ENCODE data around the gene FCRL1.

DNA sequence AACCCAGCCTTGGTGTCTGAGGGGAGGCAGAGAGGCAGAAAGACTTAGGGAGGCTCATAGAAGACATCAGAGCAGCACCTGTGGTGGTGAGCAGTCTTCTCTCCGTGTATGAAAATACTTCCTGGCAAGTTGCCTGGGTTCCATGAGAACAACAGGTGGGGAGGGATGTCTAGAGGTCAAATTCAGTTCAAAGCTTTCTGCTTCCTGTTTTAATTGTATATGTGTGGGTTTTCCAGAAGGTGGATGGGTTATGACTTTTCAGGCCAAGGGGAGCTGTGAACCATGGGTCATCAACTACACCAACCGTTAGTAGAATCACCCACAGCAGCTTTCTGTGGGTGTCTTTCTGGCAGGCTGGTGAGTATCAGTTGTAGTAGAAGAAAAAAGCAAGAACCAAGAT is 38.9 kb downstream of the FCRL1 start:
- TF ChIP-seq POLR2A (IDR thresholded peaks at IDR 0.05) (no peak), POLR2AphosphoS5 (IDR thresholded peaks at IDR 0.05) (no peak)

Measured in breast epithelium (tissue), 3 donors.